ENCODE measurements around the gene VDAC1. TPM values are rescaled to one million over a fixed set of nuclear protein-coding genes. Genes with fewer than 3 reads are reported as not detected.

The VDAC1 gene
- total and polyA plus RNA-seq, 10 of the 15 experiments (the other 5 are each of a cell fraction or from before 2014, with no cell fraction given) = 245 to 488 (median 349) TPM

DNA sequence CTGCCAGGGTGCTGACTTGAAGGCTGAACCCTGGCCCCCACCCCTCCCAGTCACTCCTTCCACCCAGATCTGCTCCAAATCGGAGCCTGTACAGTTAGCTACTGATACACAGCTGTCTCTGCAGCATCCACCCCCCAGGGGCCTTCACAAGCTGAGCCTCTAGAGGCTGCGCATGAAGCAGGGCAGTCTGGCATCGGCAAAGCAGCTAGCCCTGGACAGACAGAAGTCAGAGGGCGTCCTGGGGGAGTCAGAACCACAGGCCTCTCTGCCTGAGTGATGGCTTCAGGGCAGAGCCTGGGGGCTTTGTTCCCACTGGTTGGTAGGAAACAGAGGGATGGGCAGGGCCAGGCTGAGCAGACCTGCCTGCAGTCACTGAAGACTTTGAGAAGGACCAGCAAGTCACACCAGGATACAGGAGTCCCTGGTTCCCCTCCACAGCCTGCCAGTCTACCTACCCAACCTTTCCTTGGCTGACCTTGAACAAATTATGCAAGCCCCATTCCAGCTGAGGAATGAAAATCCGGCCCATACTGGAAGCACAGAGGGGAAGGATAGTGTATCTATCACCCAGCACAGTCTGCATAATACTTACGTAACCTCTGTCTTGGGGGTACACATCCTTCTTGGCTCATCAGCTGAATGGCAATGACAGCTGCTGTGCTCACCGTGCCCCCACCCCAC, 8.8 kb downstream of the VDAC1 start:
- peak overlapping the region; percentile 50 for H3K4me2 ChIP-seq (ENCODE audit: control insufficient read depth, insufficient read depth)
- no TSS peak for BruUV-seq (replicated peaks)
- peaks cover 10 to 13% of the 10 kb centered on the region in 2 experiments for H3K36me3 ChIP-seq (ENCODE audit: control insufficient read depth in 2 of 2, insufficient read depth in 2 of 2, low read length in 1 of 2)
- ChIA-PET SMC1A (ENCODE audit: uncharacterized antibody, unreplicated experiment) (interaction anchor here (0.9 to 2.9 kb wide), 13 partner anchors 16 to 239 kb away, joined by 3 to 16 read pairs (median 4); no protein-coding TSS in a partner anchor), RAD21 (ENCODE audit: unreplicated experiment) (interaction anchor here (0.6 to 1.7 kb wide), 4 partner anchors 8 to 127 kb away, joined by 3 to 11 read pairs (median 5); no protein-coding TSS in a partner anchor), CTCF (interaction anchor here (0.6 to 9.8 kb wide), 27 partner anchors 8 to 984 kb away, joined by 3 to 179 read pairs (median 5); partner anchors contain the start of gene VDAC1), POLR2A (no interaction called here)
- DNase-seq (ENCODE audit: low read depth, low spot score) = no peak
- H3K27ac ChIP-seq (ENCODE audit: control insufficient read depth, insufficient read depth) = no peak overlapping the region
- H3K27me3 ChIP-seq (replicated peaks in 1 of 2; ENCODE audit: control insufficient read depth in 2 of 2, insufficient read depth in 2 of 2, low read length in 1 of 2) = no peaks in the 10 kb centered on the region
- peaks cover 45% of the 10 kb centered on the region for H4K20me1 ChIP-seq (ENCODE audit: control insufficient read depth, insufficient read depth)
- H3K9me3 ChIP-seq (replicated peaks; ENCODE audit: control insufficient read depth, insufficient read depth, low read length) = no peaks in the 10 kb centered on the region
- WGBS (ENCODE audit: insufficient coverage, insufficient replicate concordance, low lambda C conversion rate, missing lambda C conversion rate) = 73% methylated on average over 7 of the region's 7 CpGs
- H3K4me1 ChIP-seq (ENCODE audit: control insufficient read depth, insufficient read depth, low read length) = peaks cover 23% of the 10 kb centered on the region
- peaks cover 88% of the 10 kb centered on the region for H3K79me2 ChIP-seq (ENCODE audit: control insufficient read depth, insufficient read depth, low read length)
- in situ Hi-C loops (cut with MboI) = no loop called here
- H3K4me3 ChIP-seq = peak overlapping the region; percentile 2; the same call in 1 of the 2 replicates
- intact Hi-C loops (cut with micrococcal nuclease; ENCODE audit: unreplicated experiment) = no loop called here
- peak; percentile 31 for ATAC-seq
- FAIRE-seq = no peak
- no peak overlapping the region; the same call in 1 of the 2 replicates for H3K9ac ChIP-seq (ENCODE audit: control insufficient read depth, insufficient read depth, low read length)
- H2AFZ ChIP-seq (ENCODE audit: control insufficient read depth, low read depth, low read length) = no peak overlapping the region
- TF ChIP-seq GATAD2B (conservative IDR thresholded peaks at IDR 0.05; ENCODE audit: low read depth) (no peak), RAD21 (IDR thresholded peaks at IDR 0.05; ENCODE audit: insufficient read depth, low read depth, low read length) (no peak), IKZF1 (conservative IDR thresholded peaks at IDR 0.05) (no peak), MTA3 (IDR thresholded peaks at IDR 0.05; ENCODE audit: borderline replicate concordance, low read length) (no peak), SP1 (IDR thresholded peaks at IDR 0.05; ENCODE audit: low read depth, low read length) (no peak), ATF7 (IDR thresholded peaks at IDR 0.05; ENCODE audit: low read depth) (no peak), WRNIP1 (IDR thresholded peaks at IDR 0.05; ENCODE audit: borderline replicate concordance, low read depth, low read length) (no peak), ZNF274 (IDR thresholded peaks at IDR 0.05; ENCODE audit: insufficient read depth, insufficient read length) (no peak), POLR2AphosphoS2 (IDR thresholded peaks at IDR 0.05; ENCODE audit: low read depth, low read length) (no peak), NFXL1 (IDR thresholded peaks at IDR 0.05; ENCODE audit: borderline replicate concordance) (no peak), LARP7 (IDR thresholded peaks at IDR 0.05) (no peak), FOXM1 (IDR thresholded peaks at IDR 0.05; ENCODE audit: low read depth, low read length) (no peak)
- TF ChIP-seq, protein P1, sequence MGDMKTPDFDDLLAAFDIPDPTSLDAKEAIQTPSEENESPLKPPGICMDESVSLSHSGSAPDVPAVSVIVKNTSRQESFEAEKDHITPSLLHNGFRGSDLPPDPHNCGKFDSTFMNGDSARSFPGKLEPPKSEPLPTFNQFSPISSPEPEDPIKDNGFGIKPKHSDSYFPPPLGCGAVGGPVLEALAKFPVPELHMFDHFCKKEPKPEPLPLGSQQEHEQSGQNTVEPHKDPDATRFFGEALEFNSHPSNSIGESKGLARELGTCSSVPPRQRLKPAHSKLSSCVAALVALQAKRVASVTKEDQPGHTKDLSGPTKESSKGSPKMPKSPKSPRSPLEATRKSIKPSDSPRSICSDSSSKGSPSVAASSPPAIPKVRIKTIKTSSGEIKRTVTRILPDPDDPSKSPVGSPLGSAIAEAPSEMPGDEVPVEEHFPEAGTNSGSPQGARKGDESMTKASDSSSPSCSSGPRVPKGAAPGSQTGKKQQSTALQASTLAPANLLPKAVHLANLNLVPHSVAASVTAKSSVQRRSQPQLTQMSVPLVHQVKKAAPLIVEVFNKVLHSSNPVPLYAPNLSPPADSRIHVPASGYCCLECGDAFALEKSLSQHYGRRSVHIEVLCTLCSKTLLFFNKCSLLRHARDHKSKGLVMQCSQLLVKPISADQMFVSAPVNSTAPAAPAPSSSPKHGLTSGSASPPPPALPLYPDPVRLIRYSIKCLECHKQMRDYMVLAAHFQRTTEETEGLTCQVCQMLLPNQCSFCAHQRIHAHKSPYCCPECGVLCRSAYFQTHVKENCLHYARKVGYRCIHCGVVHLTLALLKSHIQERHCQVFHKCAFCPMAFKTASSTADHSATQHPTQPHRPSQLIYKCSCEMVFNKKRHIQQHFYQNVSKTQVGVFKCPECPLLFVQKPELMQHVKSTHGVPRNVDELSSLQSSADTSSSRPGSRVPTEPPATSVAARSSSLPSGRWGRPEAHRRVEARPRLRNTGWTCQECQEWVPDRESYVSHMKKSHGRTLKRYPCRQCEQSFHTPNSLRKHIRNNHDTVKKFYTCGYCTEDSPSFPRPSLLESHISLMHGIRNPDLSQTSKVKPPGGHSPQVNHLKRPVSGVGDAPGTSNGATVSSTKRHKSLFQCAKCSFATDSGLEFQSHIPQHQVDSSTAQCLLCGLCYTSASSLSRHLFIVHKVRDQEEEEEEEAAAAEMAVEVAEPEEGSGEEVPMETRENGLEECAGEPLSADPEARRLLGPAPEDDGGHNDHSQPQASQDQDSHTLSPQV (IDR thresholded peaks at IDR 0.05) = no peak
- TF ChIP-seq, protein P2, sequence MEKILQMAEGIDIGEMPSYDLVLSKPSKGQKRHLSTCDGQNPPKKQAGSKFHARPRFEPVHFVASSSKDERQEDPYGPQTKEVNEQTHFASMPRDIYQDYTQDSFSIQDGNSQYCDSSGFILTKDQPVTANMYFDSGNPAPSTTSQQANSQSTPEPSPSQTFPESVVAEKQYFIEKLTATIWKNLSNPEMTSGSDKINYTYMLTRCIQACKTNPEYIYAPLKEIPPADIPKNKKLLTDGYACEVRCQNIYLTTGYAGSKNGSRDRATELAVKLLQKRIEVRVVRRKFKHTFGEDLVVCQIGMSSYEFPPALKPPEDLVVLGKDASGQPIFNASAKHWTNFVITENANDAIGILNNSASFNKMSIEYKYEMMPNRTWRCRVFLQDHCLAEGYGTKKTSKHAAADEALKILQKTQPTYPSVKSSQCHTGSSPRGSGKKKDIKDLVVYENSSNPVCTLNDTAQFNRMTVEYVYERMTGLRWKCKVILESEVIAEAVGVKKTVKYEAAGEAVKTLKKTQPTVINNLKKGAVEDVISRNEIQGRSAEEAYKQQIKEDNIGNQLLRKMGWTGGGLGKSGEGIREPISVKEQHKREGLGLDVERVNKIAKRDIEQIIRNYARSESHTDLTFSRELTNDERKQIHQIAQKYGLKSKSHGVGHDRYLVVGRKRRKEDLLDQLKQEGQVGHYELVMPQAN (conservative IDR thresholded peaks at IDR 0.05) = no peak
- TF ChIP-seq, protein P3, sequence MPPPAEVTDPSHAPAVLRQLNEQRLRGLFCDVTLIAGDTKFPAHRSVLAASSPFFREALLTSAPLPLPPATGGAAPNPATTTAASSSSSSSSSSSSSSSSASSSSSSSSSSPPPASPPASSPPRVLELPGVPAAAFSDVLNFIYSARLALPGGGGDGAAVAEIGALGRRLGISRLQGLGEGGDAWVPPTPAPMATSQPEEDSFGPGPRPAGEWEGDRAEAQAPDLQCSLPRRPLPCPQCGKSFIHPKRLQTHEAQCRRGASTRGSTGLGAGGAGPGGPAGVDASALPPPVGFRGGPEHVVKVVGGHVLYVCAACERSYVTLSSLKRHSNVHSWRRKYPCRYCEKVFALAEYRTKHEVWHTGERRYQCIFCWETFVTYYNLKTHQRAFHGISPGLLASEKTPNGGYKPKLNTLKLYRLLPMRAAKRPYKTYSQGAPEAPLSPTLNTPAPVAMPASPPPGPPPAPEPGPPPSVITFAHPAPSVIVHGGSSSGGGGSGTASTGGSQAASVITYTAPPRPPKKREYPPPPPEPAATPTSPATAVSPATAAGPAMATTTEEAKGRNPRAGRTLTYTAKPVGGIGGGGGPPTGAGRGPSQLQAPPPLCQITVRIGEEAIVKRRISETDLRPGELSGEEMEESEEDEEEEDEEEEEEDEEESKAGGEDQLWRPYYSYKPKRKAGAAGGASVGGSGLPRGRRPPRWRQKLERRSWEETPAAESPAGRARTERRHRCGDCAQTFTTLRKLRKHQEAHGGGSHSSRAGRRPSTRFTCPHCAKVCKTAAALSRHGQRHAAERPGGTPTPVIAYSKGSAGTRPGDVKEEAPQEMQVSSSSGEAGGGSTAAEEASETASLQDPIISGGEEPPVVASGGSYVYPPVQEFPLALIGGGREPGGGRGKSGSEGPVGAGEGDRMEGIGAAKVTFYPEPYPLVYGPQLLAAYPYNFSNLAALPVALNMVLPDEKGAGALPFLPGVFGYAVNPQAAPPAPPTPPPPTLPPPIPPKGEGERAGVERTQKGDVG (CRISPR knock-in tag; IDR thresholded peaks at IDR 0.05) = no peak
